ENCODE measurements around the gene IDE.
"Not testable (repeated sequence)": the region's sequence is repeated elsewhere in the genome, so short reads cannot be mapped to it uniquely, and the experiment has no call there.

- not testable (repeated sequence) for TF ChIP-seq CTCF, POLR2A (IDR thresholded peaks at IDR 0.05)
These were observed 118.9 kb downstream of the IDE start for GRCh38 chr10:92454955-92455354.
